Esophagus muscularis mucosa (tissue), 4 donors: ENCODE results near the gene RPS29. TPM values are rescaled to one million over a fixed set of nuclear protein-coding genes. Genes with fewer than 3 reads are reported as not detected.

Source experiments
- DNase-seq: peaks from one replicate; pipeline ENCODE4 v3.0.0-alpha.2; 2017; ENCODE audit errors: extremely low spot score
- H3K27ac ChIP-seq, 4 donors: fragments of 200-600 bp; sonication (generic); replicated peaks in 1 of 4; 1 replicate in 3 of 4; 2 replicates in 1 of 4; pipeline ENCODE4 v1.5.1; 2016 to 2019; ENCODE audit warnings: mild to moderate bottlenecking in 1 of 4
- H3K27me3 ChIP-seq, 4 donors: fragments of 200-600 bp; sonication (generic); one replicate each; pipeline versions ENCODE4 v1.5.1 to v1.6.0; 2016 to 2019
- H3K36me3 ChIP-seq, 4 donors: fragments of 200-600 bp; sonication (generic); one replicate each; pipeline ENCODE4 v1.5.1; 2016 to 2019
- H3K4me1 ChIP-seq, 4 donors: fragments of 200-600 bp; sonication (generic); one replicate each; pipeline ENCODE4 v1.5.1; 2016 to 2019
- H3K4me3 ChIP-seq, 4 donors: fragments of 200-600 bp; sonication (generic); 1 replicate in 2 of 4; 2 replicates in 2 of 4; pipeline ENCODE4 v1.5.1; 2016 to 2019; ENCODE audit warnings: mild to moderate bottlenecking in 4 of 4, moderate library complexity in 1 of 4
- H3K9me3 ChIP-seq, 4 donors: fragments of 200-600 bp; sonication (generic); 1 replicate in 3 of 4; 2 replicates in 1 of 4; pipeline ENCODE4 v1.5.1; 2016 to 2019
- EP300 ChIP-seq: sonication (generic); formaldehyde crosslinking; IDR thresholded peaks from one replicate; pipeline ENCODE4 v1.6.1; 2017; ENCODE audit warnings: antibody characterized with exemption
- POLR2A ChIP-seq: fragments of 450-650 bp; IDR thresholded peaks from one replicate; pipeline ENCODE4 v1.6.1; 2017; ENCODE audit warnings: antibody characterized with exemption, moderate library complexity, mild to moderate bottlenecking, low read depth
- POLR2AphosphoS5 ChIP-seq, 2 donors: sonication (generic); formaldehyde crosslinking; IDR thresholded peaks; one replicate each; pipeline ENCODE4 v1.6.1; 2017; ENCODE audit warnings: antibody characterized with exemption in 2 of 2
- WGBS: methylation state at CpG from one replicate; pipeline ENCODE4 v1.1.5; 2018; 5-methylcytosine and 5-hydroxymethylcytosine counted together
- intact Hi-C: fragments of 100-400 bp; cut with DNase I; formaldehyde crosslinking; loops from one replicate; pipeline ENCODE4 v1.15.1; 2023
- total RNA-seq, 4 donors: library from RNA; depleted of rRNA; stranded (reverse); fragments of >200 nt; gene quantifications; one replicate each; pipeline versions ENCODE4 v1.1.0 to v1.2.1, GENCODE V29; 2016
- TF ChIP-seq, protein P1 (sequence below), 3 experiments: fragments of 200-600 bp in 2 of 3; fragments of 450-650 bp in 1 of 3; sonication (generic) in 2 of 3; IDR thresholded peaks; one replicate each; pipeline ENCODE4 v1.5.1; 2017 to 2019; ENCODE audit warnings: antibody characterized with exemption in 3 of 3, mild to moderate bottlenecking in 2 of 3, moderate library complexity in 1 of 3

RPS29 gene
- total RNA-seq: 1,000 to 10,000 TPM in 3 of 4 donors, 100 to 1,000 TPM in 1; 795 to 7,884 (median 5,092) TPM

DNA sequence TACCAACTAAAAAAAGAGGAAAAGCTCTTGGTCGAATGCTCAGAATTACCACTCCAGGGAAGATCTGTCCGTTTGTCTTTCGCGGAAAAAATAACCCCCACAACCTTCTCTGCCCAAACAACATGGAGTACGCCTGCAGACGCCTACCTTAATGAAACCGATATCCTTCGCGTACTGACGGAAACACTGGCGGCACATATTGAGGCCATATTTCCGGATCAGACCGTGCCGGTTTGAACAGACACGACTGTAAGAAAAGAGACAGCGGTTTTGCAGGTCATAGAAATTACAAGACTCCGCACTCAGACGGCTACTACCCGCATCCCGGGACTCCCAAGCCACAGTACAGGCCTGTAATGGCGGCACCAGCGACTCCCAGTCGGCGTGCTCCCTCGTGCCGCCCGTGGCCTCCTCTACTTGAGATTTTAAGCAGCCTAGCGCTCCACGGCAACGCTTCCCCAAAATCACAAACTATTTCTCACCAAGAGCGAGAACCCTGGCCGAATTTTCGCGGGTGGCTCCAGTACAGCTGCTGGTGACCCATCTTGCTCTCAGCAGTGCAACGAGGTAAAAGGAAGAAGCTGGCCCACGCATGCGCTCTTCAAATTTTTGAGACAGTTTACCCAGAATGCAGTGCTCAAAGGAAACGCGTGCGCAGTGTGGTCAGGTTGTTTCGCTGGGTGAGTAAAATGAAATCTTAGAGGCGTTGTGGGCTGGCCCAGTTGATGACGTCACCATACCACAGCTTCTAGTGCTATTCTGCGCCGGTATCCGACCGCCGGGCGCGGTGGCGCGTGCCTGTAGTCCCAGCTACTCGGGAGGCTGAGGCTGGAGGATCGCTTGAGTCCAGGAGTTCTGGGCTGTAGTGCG is at the start of gene RPS29:
Gene RPS29, minus strand, starts transcription at position 578 of the 870 bp plus-strand sequence. Its CDS starts 34 bp downstream, at position 544.
- TF ChIP-seq EP300 (no peak), POLR2A (peak; percentile 82), POLR2AphosphoS5 (IDR thresholded peaks at IDR 0.05) (peak; percentile 98 to 99)
- TF ChIP-seq, protein P1, sequence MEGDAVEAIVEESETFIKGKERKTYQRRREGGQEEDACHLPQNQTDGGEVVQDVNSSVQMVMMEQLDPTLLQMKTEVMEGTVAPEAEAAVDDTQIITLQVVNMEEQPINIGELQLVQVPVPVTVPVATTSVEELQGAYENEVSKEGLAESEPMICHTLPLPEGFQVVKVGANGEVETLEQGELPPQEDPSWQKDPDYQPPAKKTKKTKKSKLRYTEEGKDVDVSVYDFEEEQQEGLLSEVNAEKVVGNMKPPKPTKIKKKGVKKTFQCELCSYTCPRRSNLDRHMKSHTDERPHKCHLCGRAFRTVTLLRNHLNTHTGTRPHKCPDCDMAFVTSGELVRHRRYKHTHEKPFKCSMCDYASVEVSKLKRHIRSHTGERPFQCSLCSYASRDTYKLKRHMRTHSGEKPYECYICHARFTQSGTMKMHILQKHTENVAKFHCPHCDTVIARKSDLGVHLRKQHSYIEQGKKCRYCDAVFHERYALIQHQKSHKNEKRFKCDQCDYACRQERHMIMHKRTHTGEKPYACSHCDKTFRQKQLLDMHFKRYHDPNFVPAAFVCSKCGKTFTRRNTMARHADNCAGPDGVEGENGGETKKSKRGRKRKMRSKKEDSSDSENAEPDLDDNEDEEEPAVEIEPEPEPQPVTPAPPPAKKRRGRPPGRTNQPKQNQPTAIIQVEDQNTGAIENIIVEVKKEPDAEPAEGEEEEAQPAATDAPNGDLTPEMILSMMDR (IDR thresholded peaks at IDR 0.05): peak in 1 of 3 experiments; percentile 9
- Histone ChIP-seq H3K9me3 (no peaks in the 10 kb centered on the region), H3K27me3 (no peaks in the 10 kb centered on the region), H3K27ac (peak within 1 kb of the TSS; percentile 86 to 94 (median 90)), H3K4me1 (peaks cover 14 to 48% (median 41%) of the 10 kb centered on the region in 4 donors), H3K36me3 (peaks cover 9 to 32% (median 27%) of the 10 kb centered on the region in 4 donors), H3K4me3 (peak within 1 kb of the TSS; percentile 84 to 95 (median 86))
- DNase-seq: peak; percentile 100
- under 1% methylated on average over 26 of the region's 55 CpGs for WGBS
- intact Hi-C loops: no loop called here

DNA sequence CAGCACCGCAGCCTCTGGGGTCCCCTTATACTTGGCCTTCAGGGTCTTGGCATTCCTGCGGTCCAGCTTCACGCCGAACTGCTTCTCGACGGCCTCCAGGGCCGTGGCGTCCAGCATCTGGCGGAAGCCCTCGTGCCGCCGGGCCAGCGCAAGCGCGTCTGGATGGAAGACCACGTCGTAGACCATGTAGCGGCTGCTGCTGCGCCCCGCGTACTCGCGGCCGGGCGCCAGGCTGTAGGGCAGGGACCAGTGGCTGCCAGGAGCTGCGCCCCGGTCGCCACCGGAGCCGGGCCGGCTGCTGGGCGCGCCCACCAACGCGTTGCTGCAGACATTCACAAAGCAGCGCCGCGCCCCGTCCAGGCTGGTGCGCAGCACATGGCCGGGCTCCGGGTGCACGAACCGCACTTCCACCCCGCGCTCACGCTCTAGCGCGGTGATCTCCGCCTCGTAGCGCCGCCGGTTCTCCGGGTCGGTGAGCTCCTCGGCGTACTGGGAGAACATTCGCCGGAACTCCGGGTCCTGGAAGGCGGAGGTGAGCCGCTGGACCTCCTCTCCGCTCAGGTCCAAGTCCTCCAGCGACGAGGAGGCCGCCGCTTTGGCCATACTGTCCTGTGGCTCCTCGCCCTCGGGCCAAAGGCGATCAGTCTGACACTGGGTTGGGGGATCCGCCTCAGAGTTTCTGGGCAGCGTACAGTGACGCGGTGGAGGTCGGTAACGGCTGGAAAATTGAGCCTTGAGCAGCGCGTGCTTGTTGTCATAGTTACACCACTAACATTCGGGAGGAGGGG is 48.6 kb upstream of the RPS29 start, which contains the start of gene DNAAF2:
Gene DNAAF2, minus strand, starts transcription at position 698 of the 788 bp plus-strand sequence. Its CDS starts 95 bp downstream, at position 603.
- no peaks in the 10 kb centered on the region for H3K27me3 ChIP-seq
- peak within 1 kb of the TSS; percentile 73 to 85 (median 81) for H3K4me3 ChIP-seq
- peaks cover 32 to 71% (median 49%) of the 10 kb centered on the region in 4 donors for H3K4me1 ChIP-seq
- no peak for TF ChIP-seq POLR2A
- TF ChIP-seq EP300: no peak
- peak in 1 of 2 donors; percentile 18 for TF ChIP-seq POLR2AphosphoS5 (IDR thresholded peaks at IDR 0.05)
- TF ChIP-seq, protein P1 (IDR thresholded peaks at IDR 0.05): no peak
- peaks cover 0 to 13% (median 2%) of the 10 kb centered on the region in 4 donors for H3K36me3 ChIP-seq
- DNase-seq: no peak
- no peaks in the 10 kb centered on the region for H3K9me3 ChIP-seq
- intact Hi-C loops: loop anchor here (5.0 to 10.0 kb wide), 5 partner anchors 37 to 480 kb away; partner anchors contain the start of genes KLHDC1, KLHDC2, LRR1 and NEMF
- 0% methylated on average over 5 of the region's 80 CpGs for WGBS
- peak within 1 kb of the TSS; percentile 92 to 97 (median 94) for H3K27ac ChIP-seq

- H3K27ac ChIP-seq: peak overlapping the region; percentile 92 to 97 (median 94)
- H3K9me3 ChIP-seq: no peaks in the 10 kb centered on the region
- peak overlapping the region; percentile 73 to 85 (median 81) for H3K4me3 ChIP-seq
- TF ChIP-seq, protein P1 (IDR thresholded peaks at IDR 0.05): peak; percentile 79 to 85 (median 85)
- TF ChIP-seq EP300 (no peak), POLR2AphosphoS5 (IDR thresholded peaks at IDR 0.05) (peak; percentile 64 to 85), POLR2A (peak; percentile 76)
- 0% methylated on average over 8 of the region's 101 CpGs for WGBS
- peaks cover 28 to 66% (median 49%) of the 10 kb centered on the region in 4 donors for H3K4me1 ChIP-seq
- DNase-seq: peak; percentile 97
- H3K27me3 ChIP-seq: no peaks in the 10 kb centered on the region
- H3K36me3 ChIP-seq: peaks cover 0 to 12% (median 2%) of the 10 kb centered on the region in 4 donors
- intact Hi-C loops: loop anchor here (5.0 to 10.0 kb wide), 3 partner anchors 37 to 481 kb away; partner anchors contain the start of genes LRR1, NEMF and VCPKMT
These were observed 47.7 kb upstream of the RPS29 start for GRCh38 chr14:49633640-49634546.
